LHCN-M2 (cell line): ENCODE results near the gene RNF167. TPM values are rescaled to one million over a fixed set of nuclear protein-coding genes. Genes with fewer than 3 reads are reported as not detected.

Experiments
- DNase-seq: peaks from one replicate; pipeline ENCODE4 v3.0.0-alpha.2; 2012; ENCODE audit warnings: low read depth
- total RNA-seq: library from RNA; depleted of rRNA; stranded (reverse); fragments of >200 nt; gene quantifications from 2 replicates; pipeline ENCODE4 v1.2.3, GENCODE V29; 2014; rRNA removed

The RNF167 gene
- total RNA-seq, 1 experiment from 2014 or later = 34.4 TPM

DNA sequence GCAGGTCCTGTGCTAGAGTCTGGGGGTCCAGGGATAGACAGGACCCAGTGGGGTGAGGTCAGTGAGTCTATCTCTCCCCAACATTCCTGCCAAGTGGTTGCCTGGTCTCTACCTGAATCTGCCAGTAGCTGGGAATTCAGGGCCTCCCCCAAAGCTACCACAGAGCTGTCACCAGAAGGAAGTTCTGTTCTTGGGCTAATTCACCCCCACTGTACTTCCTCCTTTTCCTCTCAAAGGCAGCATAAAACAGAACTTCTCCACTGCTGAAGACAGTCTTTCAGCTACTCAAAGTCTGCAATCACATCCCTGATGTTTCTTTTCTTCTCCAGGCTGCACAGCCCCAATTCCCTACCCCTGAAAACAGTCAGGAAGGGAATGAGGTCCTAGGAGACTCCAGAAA lies 38.7 kb downstream of the RNF167 start:
- DNase-seq = no peak

DNA sequence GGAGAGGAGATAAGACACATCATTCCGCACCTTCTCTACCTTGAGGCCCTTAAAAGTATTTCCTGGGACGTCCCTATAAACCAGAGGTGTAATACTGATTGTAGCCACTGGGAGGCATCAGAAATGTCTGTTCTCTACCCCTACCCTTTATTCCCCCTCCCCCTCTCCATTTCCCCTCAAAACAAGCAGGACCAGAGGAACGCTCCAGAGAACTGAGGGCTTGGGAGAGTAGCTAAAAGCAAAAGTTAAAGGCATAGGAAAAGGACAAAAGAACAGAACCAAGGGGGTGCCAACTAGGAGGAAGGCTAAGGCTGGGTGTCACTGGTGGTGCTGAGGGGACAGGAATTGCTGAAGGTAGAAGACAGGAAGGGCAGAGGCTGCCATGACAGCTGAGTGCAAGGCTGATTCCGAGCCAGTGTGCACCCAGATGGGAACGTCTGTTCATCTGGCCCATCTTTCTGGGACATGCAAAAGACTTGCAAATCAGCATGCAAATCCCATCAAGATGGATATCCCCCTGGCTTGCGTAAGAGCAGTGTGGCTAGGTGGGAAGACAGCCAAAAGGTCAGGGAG lies 40.7 kb downstream of the RNF167 start:
- DNase-seq = peak; percentile 53

DNA sequence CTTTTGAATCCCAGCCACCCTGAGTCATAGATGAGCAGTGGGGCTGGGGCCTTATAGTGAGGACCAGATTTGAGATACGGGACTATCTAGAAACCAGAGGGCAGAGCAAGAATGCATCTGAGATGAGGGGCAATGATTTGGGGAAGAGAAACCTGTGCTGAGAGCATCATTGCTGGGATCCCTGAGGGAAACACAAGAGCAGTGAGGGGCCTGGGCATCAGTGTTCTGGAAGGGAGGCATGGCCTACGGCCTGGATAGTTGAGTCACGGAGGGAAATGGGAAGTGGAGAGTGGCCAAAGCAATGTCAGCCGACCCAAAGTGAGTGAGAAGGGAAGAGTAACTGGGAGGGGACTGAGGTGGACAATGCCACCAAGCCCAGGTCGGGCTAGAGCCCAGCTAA lies 42.2 kb downstream of the RNF167 start:
- no peak for DNase-seq

DNA sequence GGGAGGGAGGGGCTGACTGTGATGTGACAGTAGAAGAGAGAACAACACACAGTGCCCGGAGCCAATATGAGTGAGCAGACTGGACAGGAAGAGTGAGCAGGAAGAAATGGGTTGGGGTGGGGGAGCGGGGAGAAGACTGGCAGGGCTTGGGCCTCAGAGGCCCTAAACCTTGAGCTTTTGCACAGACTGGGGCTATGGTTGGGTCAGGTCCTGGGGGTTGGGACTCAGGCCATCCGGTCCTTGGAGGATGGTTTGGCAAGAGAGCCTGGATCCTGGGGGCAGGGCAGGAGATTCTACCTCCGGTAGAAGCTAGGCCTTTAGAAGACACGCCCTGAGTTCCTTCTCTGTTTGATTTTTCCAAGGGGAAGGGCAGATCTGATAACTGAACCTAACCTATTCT lies 46.3 kb downstream of the RNF167 start:
- DNase-seq = no peak

DNA sequence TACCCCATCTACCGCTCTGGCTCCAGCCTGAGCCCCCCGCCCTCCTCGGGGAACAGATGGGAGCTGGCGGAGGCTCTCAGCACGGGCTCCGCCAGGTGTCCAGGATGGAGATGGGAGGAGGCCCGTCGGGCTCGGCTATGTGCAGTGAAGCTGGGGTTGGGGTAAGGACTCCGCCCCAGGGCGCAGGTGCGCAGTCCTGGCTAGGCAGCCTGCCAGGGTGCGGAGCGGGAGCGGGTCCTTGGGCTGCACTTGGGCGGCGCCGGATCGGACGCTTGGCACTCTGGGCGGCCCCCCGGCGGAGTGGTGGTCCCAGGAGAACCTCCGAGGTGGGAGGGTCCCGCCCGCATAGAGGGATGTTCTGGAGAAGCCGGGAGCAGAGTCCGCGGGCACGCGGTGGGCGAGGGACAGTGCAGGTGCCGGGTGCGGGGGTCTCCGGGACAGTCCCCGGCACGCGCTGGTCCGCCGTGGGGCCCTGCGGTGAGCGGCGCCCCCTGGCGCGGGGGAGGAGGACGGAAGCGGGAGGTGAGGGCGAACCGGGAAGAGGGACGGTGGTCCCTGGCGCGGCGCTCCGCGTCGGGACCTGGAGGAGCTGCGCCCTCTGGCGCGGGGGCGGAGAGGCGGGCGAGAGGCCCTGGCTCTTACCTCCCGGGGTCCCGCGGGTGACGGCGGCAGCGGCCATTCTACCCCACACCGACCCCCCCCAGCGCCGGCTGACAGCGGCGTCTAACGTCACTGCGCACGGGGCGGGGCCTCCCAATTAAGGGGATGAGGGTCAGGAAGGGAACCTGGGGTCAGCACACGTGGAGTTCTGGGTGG lies 47.1 kb downstream of the RNF167 start, which contains the start of gene CAMTA2:
Gene CAMTA2 (minus strand): TSS at position 725 of the 816 bp plus-strand sequence. CDS start 1,453 bp downstream, outside the sequence.
- peak; percentile 66 for DNase-seq

DNA sequence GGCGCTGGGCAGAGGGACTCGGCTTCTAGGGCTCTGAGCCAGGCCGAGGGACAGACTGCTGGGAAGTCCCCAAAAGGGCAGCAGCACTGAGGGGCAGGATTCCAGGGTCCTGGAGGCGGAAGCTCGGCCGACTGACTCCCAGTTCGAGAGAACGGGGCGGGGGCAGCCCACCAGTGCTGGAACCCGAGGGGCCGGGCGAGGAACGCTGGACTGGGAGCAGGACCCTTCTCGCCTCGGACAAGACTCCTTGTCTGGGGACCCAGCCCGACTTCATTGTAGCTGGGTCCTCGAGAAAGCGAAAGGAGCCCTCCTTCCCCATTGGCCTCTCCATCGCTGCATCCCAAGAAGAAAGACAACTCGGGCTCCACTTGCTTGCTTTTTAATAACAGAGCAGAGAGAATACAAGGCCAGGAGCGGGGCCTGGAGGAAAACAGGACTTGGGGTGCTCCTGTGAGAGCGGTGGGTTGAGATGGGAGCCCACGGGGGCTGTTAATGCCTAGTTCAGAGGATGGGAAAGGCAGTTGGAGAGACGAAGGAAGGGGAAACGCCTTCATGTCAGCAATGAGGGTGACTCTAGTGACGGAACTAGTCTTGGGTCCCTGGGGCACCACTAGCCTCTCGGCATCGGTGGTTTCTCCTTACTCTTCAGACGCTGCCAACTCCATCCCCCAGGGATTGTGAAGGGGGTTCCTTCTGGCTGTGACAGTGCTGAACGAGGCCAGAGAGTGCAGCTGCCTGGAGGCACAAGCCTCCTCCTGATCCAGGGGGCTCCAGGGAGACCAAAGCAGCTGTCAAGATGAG lies 47.9 kb downstream of the RNF167 start:
- DNase-seq = peak; percentile 38

DNA sequence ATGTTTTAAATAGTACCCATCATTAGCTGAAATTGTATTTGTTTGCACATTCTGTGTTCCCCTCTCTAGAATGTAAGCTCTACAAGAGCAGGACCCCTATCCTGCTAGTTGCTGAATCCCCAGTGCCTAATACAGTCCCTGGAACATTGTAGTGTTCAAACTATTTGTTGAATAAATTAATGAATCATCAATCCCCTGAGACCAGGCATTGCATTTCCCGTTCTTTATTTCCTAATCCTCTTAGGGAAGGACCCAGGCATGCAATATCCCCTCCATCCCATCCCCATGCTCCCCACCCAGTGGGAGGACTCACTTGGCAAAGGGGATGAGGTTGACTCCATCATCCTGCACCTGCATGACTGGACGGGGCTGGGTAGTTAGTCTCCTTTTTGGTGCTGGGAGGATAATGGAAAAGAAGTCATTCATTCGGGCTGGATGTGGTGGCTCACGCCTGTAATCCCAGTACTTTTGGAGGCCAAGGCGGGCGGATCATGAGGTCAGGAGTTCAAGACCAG lies 54.1 kb downstream of the RNF167 start:
- no peak for DNase-seq

Other genes with a start within 250 kb of the RNF167 start
- gene PELP1, start 236.1 kb upstream of the RNF167 start, total RNA-seq = 19.0 and 22.4 TPM in 2 replicates
- 9.0 and 12.6 TPM in 2 replicates for gene ARRB2, start 229.6 kb upstream of the RNF167 start, total RNA-seq
- 16.0 and 23.6 TPM in 2 replicates for gene MED11, start 208.8 kb upstream of the RNF167 start, total RNA-seq
- gene ZMYND15, start 200.4 kb upstream of the RNF167 start, total RNA-seq = 0.06 TPM in 1 of 2 replicates, not detected in the other
- 0.29 and 0.58 TPM in 2 replicates for gene CXCL16, start 200.3 kb upstream of the RNF167 start, total RNA-seq
- gene TM4SF5, start 168.4 kb upstream of the RNF167 start, total RNA-seq = not detected in 2 replicates
- gene VMO1, start 153.9 kb upstream of the RNF167 start, total RNA-seq = 0.17 and 0.38 TPM in 2 replicates
- not detected in 2 replicates for gene GLTPD2, start 151.3 kb upstream of the RNF167 start, total RNA-seq
- gene PSMB6, start 144.1 kb upstream of the RNF167 start, total RNA-seq = 165 and 204 TPM in 2 replicates
- 13.6 and 15.3 TPM in 2 replicates for gene PLD2, start 133.1 kb upstream of the RNF167 start, total RNA-seq
- gene MINK1, start 106.9 kb upstream of the RNF167 start, total RNA-seq = 26.7 and 33.6 TPM in 2 replicates
- gene C17orf107, start 40.7 kb upstream of the RNF167 start, total RNA-seq = under 0.01 and 0.06 TPM in 2 replicates
- 0.19 TPM in 1 of 2 replicates, not detected in the other for gene CHRNE, start 37.2 kb upstream of the RNF167 start, total RNA-seq
- gene GP1BA, start 8.0 kb upstream of the RNF167 start, total RNA-seq = not detected in 2 replicates
- gene SLC25A11, start 222 bp upstream of the RNF167 start, total RNA-seq = 92.3 and 93.5 TPM in 2 replicates
- 1,610 and 1,782 TPM in 2 replicates for gene PFN1, start 8.3 kb downstream of the RNF167 start, total RNA-seq
- gene ENO3, start 10.9 kb downstream of the RNF167 start, total RNA-seq = 5.2 and 7.9 TPM in 2 replicates
- gene SPAG7, start 27.5 kb downstream of the RNF167 start, total RNA-seq = 69.6 and 75.0 TPM in 2 replicates
- 12.4 and 13.2 TPM in 2 replicates for gene CAMTA2, start 47.4 kb downstream of the RNF167 start, total RNA-seq
- 0.34 and 0.64 TPM in 2 replicates for gene INCA1, start 57.3 kb downstream of the RNF167 start, total RNA-seq
- 75.9 and 82.0 TPM in 2 replicates for gene KIF1C, start 57.7 kb downstream of the RNF167 start, total RNA-seq
- 0.06 TPM in 1 of 2 replicates, not detected in the other for gene SLC52A1, start 95.2 kb downstream of the RNF167 start, total RNA-seq
- 0.06 and 0.17 TPM in 2 replicates for gene ZFP3, start 138.2 kb downstream of the RNF167 start, total RNA-seq
- 7.8 and 7.9 TPM in 2 replicates for gene ZNF232, start 171.6 kb downstream of the RNF167 start, total RNA-seq
- under 0.01 TPM in 1 of 2 replicates, not detected in the other for gene USP6, start 175.8 kb downstream of the RNF167 start, total RNA-seq